Lower lobe of right lung (tissue), 2 donors: ENCODE results near the gene RUFY2. TPM values are rescaled to one million over a fixed set of nuclear protein-coding genes. Genes with fewer than 3 reads are reported as not detected.

Experiments used
- ATAC-seq, 2 donors: fragments of 200-7000 bp; cut with Tn5 transposase; one replicate each; pipeline ENCODE4 v1.9.1; 2020 to 2022; ENCODE audit warnings: mild to moderate bottlenecking in 2 of 2, moderate library complexity in 2 of 2
- DNase-seq: peaks from one replicate; pipeline ENCODE4 v3.0.0-alpha.2; 2020
- H3K27ac ChIP-seq: fragments of 200-600 bp; one replicate; pipeline ENCODE4 v1.8.0; 2022
- H3K27me3 ChIP-seq: fragments of 200-600 bp; one replicate; pipeline ENCODE4 v1.8.0; 2022; ENCODE audit warnings: low read depth
- H3K36me3 ChIP-seq: fragments of 200-600 bp; one replicate; pipeline ENCODE4 v1.8.0; 2022; ENCODE audit warnings: mild to moderate bottlenecking
- H3K4me1 ChIP-seq: fragments of 200-600 bp; one replicate; pipeline ENCODE4 v1.8.0; 2022
- H3K4me3 ChIP-seq: fragments of 200-600 bp; one replicate; pipeline ENCODE4 v1.8.0; 2022; ENCODE audit warnings: mild to moderate bottlenecking
- H3K9me3 ChIP-seq: fragments of 200-600 bp; one replicate; pipeline ENCODE4 v1.8.0; 2022
- CTCF ChIP-seq: fragments of 200-600 bp; IDR thresholded peaks from one replicate; pipeline ENCODE4 v1.8.0; 2022; ENCODE audit warnings: antibody characterized with exemption, mild to moderate bottlenecking
- intact Hi-C: fragments of 100-400 bp; cut with DNase I; formaldehyde crosslinking; loops from one replicate; pipeline ENCODE4 v1.11.0; 2022
- total RNA-seq: library from RNA; stranded (reverse); fragmentation: NEBNext Ultra II Directional; extraction: Animal tissue kit (Norgen Biotek cat#: 25700); gene quantifications from one replicate; pipeline ENCODE4 v1.2.1, GENCODE V29; 2021
- donor health status: DM: no; HTN: yes; CAD: no; lungs with severe emphysema.

RUFY2 gene
- total RNA-seq, 1 donor from 2014 or later, result 24.8 TPM

- no peaks in the 10 kb centered on the region for H3K4me1 ChIP-seq
- H3K27me3 ChIP-seq, result no peaks in the 10 kb centered on the region
- no peak overlapping the region for H3K27ac ChIP-seq
- H3K36me3 ChIP-seq, result no peaks in the 10 kb centered on the region
- no peak overlapping the region for H3K4me3 ChIP-seq
- TF ChIP-seq CTCF, result no peak
- intact Hi-C loops, result no loop called here
- H3K9me3 ChIP-seq, result no peaks in the 10 kb centered on the region
- DNase-seq, result no peak
- no peak for ATAC-seq
Observed at GRCh38 chr10:68302871-68303270, 104.2 kb downstream of the RUFY2 start.

GRCh38 chr10:68302503-68302823 lies 104.6 kb downstream of the RUFY2 start:
- Histone ChIP-seq H3K27me3 (no peaks in the 10 kb centered on the region), H3K4me1 (no peaks in the 10 kb centered on the region), H3K9me3 (no peaks in the 10 kb centered on the region), H3K36me3 (no peaks in the 10 kb centered on the region), H3K27ac (no peak overlapping the region), H3K4me3 (no peak overlapping the region)
- no peak for ATAC-seq
- TF ChIP-seq CTCF, result no peak
- intact Hi-C loops, result no loop called here
- DNase-seq, result no peak

GRCh38 chr10:68301790-68302502 lies 105.1 kb downstream of the RUFY2 start:
- no peak for DNase-seq
- no peak overlapping the region for H3K27ac ChIP-seq
- intact Hi-C loops, result no loop called here

GRCh38 chr10:68301301-68301700 lies 105.8 kb downstream of the RUFY2 start:
- DNase-seq (no peak), ATAC-seq (no peak)
- TF ChIP-seq CTCF, result no peak
- Histone ChIP-seq H3K27ac (no peak overlapping the region), H3K9me3 (no peaks in the 10 kb centered on the region), H3K36me3 (no peaks in the 10 kb centered on the region), H3K4me1 (no peaks in the 10 kb centered on the region), H3K4me3 (no peak overlapping the region), H3K27me3 (no peaks in the 10 kb centered on the region)
- intact Hi-C loops, result no loop called here

More at GRCh38 chr10:68301790-68302502, 105.1 kb downstream of the RUFY2 start:
- Histone ChIP-seq H3K4me3 (no peak overlapping the region), H3K27me3 (no peaks in the 10 kb centered on the region), H3K4me1 (no peaks in the 10 kb centered on the region), H3K9me3 (no peaks in the 10 kb centered on the region), H3K36me3 (no peaks in the 10 kb centered on the region)
- peak; percentile 52 for TF ChIP-seq CTCF
- ATAC-seq, result peak; percentile 64 to 73

- DNase-seq, result no peak
- no peaks in the 10 kb centered on the region for H3K9me3 ChIP-seq
- no peak for TF ChIP-seq CTCF
- no peak overlapping the region for H3K4me3 ChIP-seq
- no peaks in the 10 kb centered on the region for H3K27me3 ChIP-seq
- H3K4me1 ChIP-seq, result no peaks in the 10 kb centered on the region
- no peak overlapping the region for H3K27ac ChIP-seq
- intact Hi-C loops, result no loop called here
- no peak for ATAC-seq
- H3K36me3 ChIP-seq, result no peaks in the 10 kb centered on the region
Observed at GRCh38 chr10:68296843-68297663, 110.0 kb downstream of the RUFY2 start.

Other genes starting within 250 kb of the RUFY2 start
- not detected for gene ATOH7, start 175.2 kb downstream of the RUFY2 start, total RNA-seq
- gene HNRNPH3, start 75.2 kb downstream of the RUFY2 start, total RNA-seq, result 117 TPM
- 2.6 TPM for gene PBLD, start 74.3 kb downstream of the RUFY2 start, total RNA-seq
- 7.1 TPM for gene DNA2, start 64.7 kb upstream of the RUFY2 start, total RNA-seq
- gene SLC25A16, start 120.2 kb upstream of the RUFY2 start, total RNA-seq, result 29.4 TPM
- 1.8 TPM for gene TET1, start 153.1 kb upstream of the RUFY2 start, total RNA-seq